ENCODE results near the gene KIF26B. TPM values are rescaled to one million over a fixed set of nuclear protein-coding genes. Genes with fewer than 3 reads are reported as not detected.

KIF26B gene
- total RNA-seq, 1 donor from 2014 or later = 3.4 TPM

DNA sequence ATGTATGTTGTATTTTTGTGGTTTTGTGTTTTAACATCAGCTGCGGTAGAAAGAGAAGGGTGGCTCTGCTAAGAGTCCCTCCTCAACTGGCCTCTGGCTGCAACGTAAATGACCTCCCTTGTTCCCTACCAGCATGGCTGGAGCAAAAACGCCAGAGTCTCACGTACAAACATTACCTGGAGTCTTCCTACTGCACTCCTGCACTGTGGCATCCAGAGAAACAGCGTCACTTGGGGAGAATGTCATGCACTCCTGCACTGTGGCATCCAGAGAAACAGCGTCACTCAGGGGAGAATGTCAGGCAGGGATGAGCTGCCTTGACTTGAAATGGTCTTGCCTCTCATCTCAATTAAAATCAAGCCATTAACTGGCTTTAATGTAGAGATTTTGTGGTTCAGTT, 314.2 kb downstream of the KIF26B start:
- Mint-ChIP-seq H3K4me3 (ENCODE audit: unreplicated experiment) (no peak overlapping the region), H3K4me1 (ENCODE audit: unreplicated experiment) (peaks cover 2% of the 10 kb centered on the region), H3K27me3 (ENCODE audit: unreplicated experiment) (peaks cover 6% of the 10 kb centered on the region), H3K27ac (ENCODE audit: unreplicated experiment) (no peak overlapping the region), H3K36me3 (ENCODE audit: low read depth, unreplicated experiment) (no peaks in the 10 kb centered on the region), H3K9me3 (ENCODE audit: unreplicated experiment) (no peaks in the 10 kb centered on the region)
- no peak for DNase-seq (ENCODE audit: low spot score)
- TF ChIP-seq, protein P1, sequence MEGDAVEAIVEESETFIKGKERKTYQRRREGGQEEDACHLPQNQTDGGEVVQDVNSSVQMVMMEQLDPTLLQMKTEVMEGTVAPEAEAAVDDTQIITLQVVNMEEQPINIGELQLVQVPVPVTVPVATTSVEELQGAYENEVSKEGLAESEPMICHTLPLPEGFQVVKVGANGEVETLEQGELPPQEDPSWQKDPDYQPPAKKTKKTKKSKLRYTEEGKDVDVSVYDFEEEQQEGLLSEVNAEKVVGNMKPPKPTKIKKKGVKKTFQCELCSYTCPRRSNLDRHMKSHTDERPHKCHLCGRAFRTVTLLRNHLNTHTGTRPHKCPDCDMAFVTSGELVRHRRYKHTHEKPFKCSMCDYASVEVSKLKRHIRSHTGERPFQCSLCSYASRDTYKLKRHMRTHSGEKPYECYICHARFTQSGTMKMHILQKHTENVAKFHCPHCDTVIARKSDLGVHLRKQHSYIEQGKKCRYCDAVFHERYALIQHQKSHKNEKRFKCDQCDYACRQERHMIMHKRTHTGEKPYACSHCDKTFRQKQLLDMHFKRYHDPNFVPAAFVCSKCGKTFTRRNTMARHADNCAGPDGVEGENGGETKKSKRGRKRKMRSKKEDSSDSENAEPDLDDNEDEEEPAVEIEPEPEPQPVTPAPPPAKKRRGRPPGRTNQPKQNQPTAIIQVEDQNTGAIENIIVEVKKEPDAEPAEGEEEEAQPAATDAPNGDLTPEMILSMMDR (IDR thresholded peaks at IDR 0.05; ENCODE audit: unreplicated experiment) = no peak

DNA sequence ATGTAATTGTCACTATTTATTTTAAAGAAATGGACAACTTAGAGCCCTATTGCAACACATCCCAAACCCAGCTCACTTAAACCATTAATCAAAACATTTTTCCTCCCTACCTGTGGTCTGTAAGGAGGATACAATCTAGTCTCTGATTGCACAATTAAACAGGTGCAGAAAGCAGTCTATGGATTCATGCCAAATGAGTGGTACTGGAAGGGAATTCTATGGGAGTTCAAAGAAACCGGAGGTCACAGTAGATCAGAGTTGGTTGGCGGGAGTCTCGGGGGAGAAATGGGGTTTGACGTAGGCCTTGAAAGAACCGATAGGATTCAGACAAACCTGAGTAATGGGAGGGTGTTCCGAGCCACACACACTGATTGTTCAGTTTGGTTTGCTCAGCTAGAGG, 314.9 kb downstream of the KIF26B start:
- no peaks in the 10 kb centered on the region for H3K9me3 Mint-ChIP-seq (ENCODE audit: unreplicated experiment)

DNA sequence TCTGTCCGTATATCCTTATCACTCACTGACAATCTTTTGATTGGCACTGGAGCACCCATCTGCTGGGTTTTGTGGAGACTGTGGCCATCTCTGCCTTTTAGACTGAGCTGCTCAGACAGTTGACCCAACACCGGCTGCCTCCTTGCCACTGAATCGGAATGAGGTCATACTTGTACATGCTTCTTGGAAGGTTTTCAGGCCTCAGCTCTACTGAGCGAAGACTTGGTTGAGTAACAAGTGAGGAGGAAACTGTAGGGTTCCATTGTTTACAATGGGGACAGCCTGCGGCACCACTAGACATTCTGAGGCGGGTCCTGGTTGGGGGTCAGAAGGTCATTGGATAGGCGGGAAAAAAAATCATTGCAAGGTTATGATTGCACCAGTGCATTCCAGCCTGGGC, 320.3 kb downstream of the KIF26B start:
- Mint-ChIP-seq H3K36me3 (ENCODE audit: low read depth, unreplicated experiment) (peaks cover 3% of the 10 kb centered on the region), H3K4me1 (ENCODE audit: unreplicated experiment) (peaks cover 4% of the 10 kb centered on the region), H3K27me3 (ENCODE audit: unreplicated experiment) (peaks cover 2% of the 10 kb centered on the region), H3K4me3 (ENCODE audit: unreplicated experiment) (no peak overlapping the region), H3K27ac (ENCODE audit: unreplicated experiment) (no peak overlapping the region), H3K9me3 (ENCODE audit: unreplicated experiment) (no peaks in the 10 kb centered on the region)
- TF ChIP-seq, protein P1 (IDR thresholded peaks at IDR 0.05; ENCODE audit: unreplicated experiment) = no peak
- DNase-seq (ENCODE audit: low spot score) = no peak

More for the DNA sequence above, 314.9 kb downstream of the KIF26B start:
- Mint-ChIP-seq H3K27me3 (ENCODE audit: unreplicated experiment) (peaks cover 2% of the 10 kb centered on the region), H3K4me3 (ENCODE audit: unreplicated experiment) (no peak overlapping the region), H3K27ac (ENCODE audit: unreplicated experiment) (no peak overlapping the region), H3K4me1 (ENCODE audit: unreplicated experiment) (no peaks in the 10 kb centered on the region), H3K36me3 (ENCODE audit: low read depth, unreplicated experiment) (no peaks in the 10 kb centered on the region)
- TF ChIP-seq, protein P1 (IDR thresholded peaks at IDR 0.05; ENCODE audit: unreplicated experiment) = no peak
- no peak for DNase-seq (ENCODE audit: low spot score)

DNA sequence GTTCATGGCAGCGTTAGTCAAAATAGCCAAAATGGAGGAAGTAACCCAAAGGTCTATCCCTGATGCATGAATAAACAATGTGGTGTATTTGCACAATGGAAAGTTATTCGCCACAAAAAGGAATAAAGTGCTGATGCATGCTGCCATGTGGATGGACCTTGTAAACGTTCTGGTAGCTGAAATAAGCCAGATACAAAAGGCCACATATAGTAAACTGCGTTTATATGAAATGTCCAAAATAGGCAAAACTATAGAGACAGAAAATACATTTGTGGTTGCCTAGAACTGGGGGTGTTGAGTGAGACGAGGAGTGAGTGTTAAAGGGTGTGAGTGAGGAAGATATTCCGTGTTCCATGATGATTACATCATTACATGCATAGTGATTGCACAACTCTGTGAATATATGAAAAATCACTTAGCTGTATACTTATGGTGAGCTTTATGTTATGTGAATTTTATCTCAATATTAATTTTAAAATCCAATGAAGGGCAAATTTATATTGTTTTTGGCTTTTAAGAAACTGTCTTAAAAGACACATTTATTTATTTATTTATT, 321.3 kb downstream of the KIF26B start:
- Mint-ChIP-seq H3K4me3 (ENCODE audit: unreplicated experiment) (no peak overlapping the region), H3K27ac (ENCODE audit: unreplicated experiment) (no peak overlapping the region)

DNA sequence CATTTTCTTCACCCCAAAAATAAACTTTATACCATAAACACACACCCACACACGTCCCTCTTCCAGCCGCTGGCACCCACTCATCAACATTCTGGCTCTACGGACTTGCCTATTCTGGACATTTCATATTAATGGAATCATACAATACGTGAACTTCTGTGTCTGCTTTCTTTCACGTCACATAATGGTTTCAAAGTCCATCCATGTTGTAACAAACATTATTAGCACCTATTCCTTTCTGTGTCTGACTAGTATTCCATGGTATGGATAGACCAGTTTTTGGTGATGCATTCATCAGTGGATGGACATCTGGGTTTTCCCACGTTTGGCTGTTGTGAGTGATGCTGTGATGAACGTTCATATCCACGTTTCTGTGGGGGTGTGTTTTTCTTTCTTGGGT, 323.2 kb downstream of the KIF26B start:
- Mint-ChIP-seq H3K4me1 (ENCODE audit: unreplicated experiment) (peaks cover 4% of the 10 kb centered on the region), H3K4me3 (ENCODE audit: unreplicated experiment) (no peak overlapping the region), H3K9me3 (ENCODE audit: unreplicated experiment) (no peaks in the 10 kb centered on the region), H3K36me3 (ENCODE audit: low read depth, unreplicated experiment) (peaks cover 3% of the 10 kb centered on the region), H3K27ac (ENCODE audit: unreplicated experiment) (no peak overlapping the region), H3K27me3 (ENCODE audit: unreplicated experiment) (no peaks in the 10 kb centered on the region)
- TF ChIP-seq, protein P1 (IDR thresholded peaks at IDR 0.05; ENCODE audit: unreplicated experiment) = no peak
- DNase-seq (ENCODE audit: low spot score) = no peak

More for the DNA sequence above, 321.3 kb downstream of the KIF26B start:
- DNase-seq (ENCODE audit: low spot score) = no peak
- Mint-ChIP-seq H3K36me3 (ENCODE audit: low read depth, unreplicated experiment) (peaks cover 3% of the 10 kb centered on the region), H3K27me3 (ENCODE audit: unreplicated experiment) (peaks cover 2% of the 10 kb centered on the region), H3K4me1 (ENCODE audit: unreplicated experiment) (peaks cover 4% of the 10 kb centered on the region), H3K9me3 (ENCODE audit: unreplicated experiment) (no peaks in the 10 kb centered on the region)
- TF ChIP-seq, protein P1 (IDR thresholded peaks at IDR 0.05; ENCODE audit: unreplicated experiment) = no peak
